HEK293T (cell line): ENCODE results near the gene CTIF.

ENCODE experiments used
- CTCF ChIA-PET: fragments of 350-600 bp; formaldehyde crosslinking; extraction: SDS; loops from one replicate; lab custom pipeline; 2021; ENCODE audit warnings: antibody characterized with exemption, inconsistent platforms; lab: Yijun Ruan, JAX
- POLR2A ChIA-PET: fragments of 350-600 bp; formaldehyde crosslinking; extraction: SDS; loops from one replicate; lab custom pipeline; 2020; ENCODE audit warnings: antibody characterized with exemption, inconsistent platforms; lab: Yijun Ruan, JAX
- DNase-seq: peaks from one replicate; pipeline ENCODE4 v3.0.0; 2012; ENCODE audit warnings: mixed read lengths; ENCODE audit errors: extremely low spot score
- ARNT ChIP-seq: fragments of 450-650 bp; IDR thresholded peaks from 2 replicates; pipeline ENCODE4 v1.6.1; 2017; ENCODE audit warnings: mild to moderate bottlenecking
- BHLHE40 ChIP-seq: fragments of 450-650 bp; IDR thresholded peaks from 2 replicates; pipeline ENCODE4 v1.6.1; 2016; ENCODE audit warnings: mild to moderate bottlenecking, moderate library complexity, borderline replicate concordance
- CTBP1 ChIP-seq: fragments of 450-650 bp; IDR thresholded peaks from 2 replicates; pipeline ENCODE4 v1.6.1; 2016; ENCODE audit warnings: borderline replicate concordance
- ELF4 ChIP-seq: fragments of 450-650 bp; IDR thresholded peaks from 2 replicates; pipeline ENCODE4 v1.6.1; 2017; ENCODE audit warnings: antibody characterized with exemption
- FOXA1 ChIP-seq: fragments of 450-650 bp; IDR thresholded peaks from 2 replicates; pipeline ENCODE4 v1.6.1; 2016; ENCODE audit warnings: mild to moderate bottlenecking
- FOXK2 ChIP-seq: fragments of 450-650 bp; IDR thresholded peaks from 2 replicates; pipeline ENCODE4 v1.6.1; 2016; ENCODE audit warnings: mild to moderate bottlenecking
- FOXM1 ChIP-seq: fragments of 450-650 bp; IDR thresholded peaks from 2 replicates; pipeline ENCODE4 v1.6.1; 2017; ENCODE audit warnings: mild to moderate bottlenecking, borderline replicate concordance
- HDGF ChIP-seq: fragments of 450-650 bp; IDR thresholded peaks from 2 replicates; pipeline ENCODE4 v1.6.1; 2017; ENCODE audit warnings: antibody characterized with exemption, borderline replicate concordance
- L3MBTL2 ChIP-seq: fragments of 450-650 bp; conservative IDR thresholded peaks from 2 replicates; pipeline ENCODE4 v1.6.1; 2016; ENCODE audit warnings: mild to moderate bottlenecking
- LEF1 ChIP-seq: fragments of 450-650 bp; IDR thresholded peaks from 2 replicates; pipeline ENCODE4 v1.6.1; 2017; ENCODE audit warnings: mild to moderate bottlenecking, borderline replicate concordance
- NFRKB ChIP-seq: fragments of 450-650 bp; IDR thresholded peaks from 2 replicates; pipeline ENCODE4 v1.6.1; 2016; ENCODE audit warnings: mild to moderate bottlenecking, moderate library complexity
- SP1 ChIP-seq: fragments of 450-650 bp; IDR thresholded peaks from 2 replicates; pipeline ENCODE4 v1.6.1; 2017
- SUZ12 ChIP-seq: fragments of 450-650 bp; IDR thresholded peaks from 2 replicates; pipeline ENCODE4 v1.6.1; 2016; ENCODE audit warnings: mild to moderate bottlenecking
- TARDBP ChIP-seq: fragments of 450-650 bp; IDR thresholded peaks from 2 replicates; pipeline ENCODE4 v1.6.1; 2016
- ZNF384 ChIP-seq: fragments of 450-650 bp; IDR thresholded peaks from 2 replicates; pipeline ENCODE4 v1.6.1; 2016
- TF ChIP-seq, protein P1 (sequence below): fragments of 450-650 bp; IDR thresholded peaks from 2 replicates; pipeline ENCODE4 v1.6.1; 2016

Gene CTIF

DNA sequence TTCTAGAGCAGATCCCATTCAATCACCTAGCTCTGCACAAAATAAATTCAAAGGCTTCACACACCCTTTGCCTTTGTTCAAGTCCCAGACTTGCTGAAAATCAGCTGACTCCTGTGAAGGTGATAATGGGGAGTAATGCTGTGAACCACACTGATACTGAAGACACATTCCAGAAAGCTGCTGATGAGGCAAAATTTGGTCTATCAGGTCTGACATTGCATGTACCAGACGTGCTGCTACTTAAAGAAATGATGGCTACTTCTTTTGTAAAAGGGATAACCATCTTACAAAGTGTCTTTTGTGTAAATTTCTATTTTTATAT lies 7.8 kb upstream of the CTIF start:
- DNase-seq = no peak
- ChIA-PET CTCF (no interaction called here), POLR2A (no interaction called here)
- TF ChIP-seq SUZ12 (no peak), FOXA1 (no peak), ARNT (no peak), SP1 (no peak), BHLHE40 (no peak), FOXK2 (no peak), ZNF384 (no peak), NFRKB (no peak), FOXM1 (no peak), HDGF (no peak), LEF1 (no peak), ELF4 (no peak), TARDBP (no peak), CTBP1 (no peak), L3MBTL2 (no peak)
- TF ChIP-seq, protein P1, sequence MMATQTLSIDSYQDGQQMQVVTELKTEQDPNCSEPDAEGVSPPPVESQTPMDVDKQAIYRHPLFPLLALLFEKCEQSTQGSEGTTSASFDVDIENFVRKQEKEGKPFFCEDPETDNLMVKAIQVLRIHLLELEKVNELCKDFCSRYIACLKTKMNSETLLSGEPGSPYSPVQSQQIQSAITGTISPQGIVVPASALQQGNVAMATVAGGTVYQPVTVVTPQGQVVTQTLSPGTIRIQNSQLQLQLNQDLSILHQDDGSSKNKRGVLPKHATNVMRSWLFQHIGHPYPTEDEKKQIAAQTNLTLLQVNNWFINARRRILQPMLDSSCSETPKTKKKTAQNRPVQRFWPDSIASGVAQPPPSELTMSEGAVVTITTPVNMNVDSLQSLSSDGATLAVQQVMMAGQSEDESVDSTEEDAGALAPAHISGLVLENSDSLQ = no peak

DNA sequence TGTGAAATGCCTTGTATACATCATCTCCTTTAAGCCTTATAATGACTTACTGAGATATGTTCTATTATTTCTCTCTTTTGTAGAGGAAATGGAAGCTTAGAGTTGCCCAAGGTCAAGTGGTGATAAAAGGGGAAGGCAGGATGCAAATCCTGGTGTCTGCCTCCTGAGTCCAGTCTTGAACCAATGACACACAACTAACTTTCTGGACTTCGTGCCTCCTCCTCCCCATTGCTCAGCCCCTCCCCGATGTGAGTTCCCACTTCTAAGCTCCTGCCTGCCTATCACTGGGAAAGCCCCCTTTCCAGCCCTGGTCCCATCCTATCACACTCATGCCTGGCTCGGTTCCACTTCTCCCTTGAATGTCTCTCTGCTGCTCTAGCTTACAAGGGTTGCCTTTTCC lies 6.9 kb upstream of the CTIF start:
- CTCF ChIA-PET = no interaction called here
- POLR2A ChIA-PET = no interaction called here
- DNase-seq = no peak
- TF ChIP-seq FOXK2 (no peak), SUZ12 (no peak), TARDBP (no peak), NFRKB (no peak), FOXM1 (no peak), HDGF (no peak), ARNT (no peak)

DNA sequence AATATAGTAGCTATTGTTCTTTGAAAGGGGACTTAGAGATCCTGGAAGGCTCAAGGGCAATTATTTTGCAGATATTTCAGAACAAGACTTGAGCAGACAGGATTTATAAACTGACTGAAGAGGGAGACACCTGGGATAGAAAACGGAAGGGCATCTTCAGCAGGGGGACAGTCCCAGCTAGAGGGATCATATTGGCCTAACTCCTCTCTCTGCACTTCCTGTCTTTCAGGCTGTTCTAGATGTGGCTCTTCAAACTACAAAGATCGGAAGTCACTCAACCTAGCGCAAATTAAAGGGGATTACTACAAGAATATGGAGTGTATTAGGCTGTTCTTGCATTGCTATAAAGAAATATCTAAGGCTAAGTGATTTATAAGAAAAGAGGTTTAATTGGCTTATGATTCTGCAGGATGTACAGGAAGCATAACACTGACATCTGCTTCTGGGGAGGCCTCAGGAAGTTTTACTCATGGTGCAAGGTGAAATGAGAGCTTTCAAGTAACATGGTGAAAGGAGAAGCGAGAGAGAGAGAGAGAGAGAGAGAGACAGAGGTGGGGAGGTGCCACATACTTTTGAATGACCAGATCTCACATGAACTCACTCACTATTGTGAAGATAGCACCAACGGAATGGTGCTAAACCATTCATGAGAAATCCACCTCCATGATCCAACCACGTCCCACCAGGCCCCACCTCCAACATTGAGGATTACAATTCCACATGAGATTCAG lies 5.3 kb upstream of the CTIF start:
- ChIA-PET POLR2A (no interaction called here), CTCF (no interaction called here)

DNA sequence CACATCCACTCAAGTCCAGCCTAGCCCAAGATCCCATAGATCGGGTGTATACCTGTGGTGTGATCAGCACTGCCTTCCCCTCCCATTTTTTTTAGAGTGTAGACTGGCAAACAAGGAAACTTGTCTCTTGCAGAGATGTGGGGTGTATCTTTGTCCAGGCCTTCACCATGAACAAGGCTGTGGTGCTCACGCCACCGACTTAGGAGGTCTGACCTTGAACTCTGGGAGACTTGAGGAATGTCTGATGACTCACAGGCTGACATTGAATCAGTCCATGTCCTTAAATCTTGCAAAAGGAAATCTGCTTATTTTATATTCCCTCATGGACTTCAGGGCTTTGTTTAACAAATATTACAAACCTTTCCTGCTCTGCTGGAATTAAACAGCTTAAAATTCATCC lies 4.5 kb upstream of the CTIF start:
- TF ChIP-seq SUZ12 (no peak), L3MBTL2 (no peak), LEF1 (no peak), TARDBP (no peak), BHLHE40 (no peak)
- POLR2A ChIA-PET = no interaction called here

More for the DNA sequence above, 5.3 kb upstream of the CTIF start:
- TF ChIP-seq CTBP1 (no peak), L3MBTL2 (no peak)
- no peak for DNase-seq

DNA sequence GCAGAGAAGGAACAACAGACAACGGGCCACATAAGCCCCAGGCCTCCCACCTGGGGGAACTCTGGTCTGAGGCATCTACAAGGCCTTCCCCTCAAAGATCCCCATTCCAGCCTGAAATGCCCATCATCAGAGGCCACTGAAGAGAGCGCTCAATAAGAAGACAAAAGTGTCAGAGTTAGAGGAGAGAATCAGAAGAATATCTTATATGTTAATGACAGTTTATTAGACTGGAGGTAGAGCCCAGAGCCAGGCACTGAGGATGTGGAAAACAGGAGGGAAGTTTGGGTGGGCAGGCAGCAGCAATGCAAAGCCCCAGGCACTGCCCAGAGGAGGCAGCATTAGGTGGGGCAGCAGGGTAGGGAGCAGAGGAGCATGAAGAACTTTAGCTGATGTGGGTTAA lies 2.9 kb upstream of the CTIF start:
- no peak for DNase-seq
- ChIA-PET POLR2A (no interaction called here), CTCF (no interaction called here)
- TF ChIP-seq LEF1 (no peak), L3MBTL2 (no peak), CTBP1 (no peak), ARNT (no peak), SP1 (no peak), SUZ12 (no peak), ELF4 (no peak)

More for the DNA sequence above, 4.5 kb upstream of the CTIF start:
- no peak for DNase-seq
- CTCF ChIA-PET = no interaction called here

DNA sequence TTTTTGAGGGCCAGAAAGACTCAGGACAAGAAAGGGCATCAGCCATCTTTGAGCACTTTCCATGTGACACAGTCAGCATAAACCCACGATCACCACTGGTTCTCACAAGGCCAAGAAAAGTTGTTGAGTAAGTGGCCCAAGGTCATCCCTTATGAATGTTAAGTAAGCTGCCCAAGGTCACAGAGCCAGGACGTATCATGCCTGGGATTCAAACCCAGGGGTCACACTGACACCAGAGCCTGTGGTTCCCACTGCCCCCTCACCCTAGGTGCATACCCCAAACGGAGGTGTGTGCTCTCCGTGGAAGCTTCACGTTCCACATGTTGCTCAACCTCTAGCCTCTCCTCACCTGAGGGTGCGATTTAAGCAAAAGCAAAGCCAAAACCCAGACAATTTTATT lies 2.3 kb upstream of the CTIF start:
- ChIA-PET POLR2A (no interaction called here), CTCF (no interaction called here)
- TF ChIP-seq TARDBP = no peak
- no peak for TF ChIP-seq FOXK2
- TF ChIP-seq CTBP1 = no peak
- TF ChIP-seq NFRKB = no peak
- no peak for TF ChIP-seq ZNF384
- TF ChIP-seq SP1 = no peak
- TF ChIP-seq ELF4 = no peak
- TF ChIP-seq, protein P1 = no peak
- TF ChIP-seq HDGF = no peak
- TF ChIP-seq L3MBTL2 = no peak
- TF ChIP-seq LEF1 = no peak
- TF ChIP-seq FOXA1 = no peak
- no peak for TF ChIP-seq FOXM1
- TF ChIP-seq SUZ12 = no peak
- TF ChIP-seq BHLHE40 = no peak
- TF ChIP-seq ARNT = no peak
- no peak for DNase-seq

DNA sequence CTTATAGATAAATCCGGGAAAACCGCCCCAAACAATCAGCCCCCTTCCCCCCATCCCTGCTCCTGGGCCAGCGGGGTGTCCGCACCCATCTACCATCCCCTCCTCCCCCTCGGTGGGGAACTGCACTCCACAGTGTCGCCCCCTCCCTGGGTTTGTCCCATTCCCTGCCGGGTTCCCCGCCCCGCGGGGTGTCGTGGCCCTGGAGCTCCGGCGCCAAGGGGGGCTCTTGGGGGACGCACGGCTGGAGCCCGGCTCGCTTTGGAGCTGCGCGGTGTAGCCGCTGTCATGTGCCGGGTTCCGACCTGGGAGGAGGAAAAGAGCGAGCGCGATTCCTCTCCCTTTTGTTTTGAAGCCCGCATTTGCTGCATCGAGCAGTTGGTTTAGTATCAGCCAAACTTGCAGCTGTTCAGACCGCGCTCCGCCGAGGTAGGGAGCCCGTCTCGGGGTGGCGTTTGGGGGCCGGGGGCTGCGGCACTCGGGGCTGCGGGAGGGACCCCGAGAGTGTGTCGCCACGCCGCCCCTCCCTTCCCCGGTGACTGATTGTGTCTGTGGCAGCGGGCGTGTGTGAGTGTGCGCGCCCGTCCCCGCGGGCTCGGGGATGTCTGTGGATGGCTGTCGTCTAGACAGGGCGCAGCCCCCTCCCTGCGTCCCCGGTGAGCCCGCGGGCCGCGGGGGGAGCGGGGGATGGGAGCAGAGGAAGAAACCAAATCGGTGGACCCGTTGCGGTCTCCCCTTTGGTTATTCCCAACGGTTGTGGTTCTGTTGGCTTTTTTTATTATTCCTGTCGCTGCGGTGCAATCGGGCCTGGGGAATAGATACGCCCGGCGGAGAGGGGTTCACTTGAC lies 797 bp downstream of the CTIF start:
- ChIA-PET CTCF (no interaction called here), POLR2A (interaction anchor here (1.4 kb wide), 1 partner anchor 947 kb away, joined by 3 read pairs; the partner anchor contains the start of gene C18orf32)
- TF ChIP-seq LEF1 (no peak), L3MBTL2 (peak; percentile 10; the same call in 1 of the 2 replicates), ELF4 (no peak)
- DNase-seq = peak; percentile 17
